HG02943 (cell line): ENCODE measurements around the gene LRRC7.
"Not testable (repeated sequence)": the region's sequence is repeated elsewhere in the genome, so short reads cannot be mapped to it uniquely, and the experiment has no call there.

Experiments
- ATAC-seq: cut with Tn5 transposase; IDR thresholded peaks from one replicate; pipeline ENCODE4 v1.9.1; 2021; ENCODE audit warnings: mild to moderate bottlenecking, low read depth, moderate library complexity; ENCODE audit not compliant: unreplicated experiment

The LRRC7 gene

GRCh38 chr1:69688193-69688592, 120.5 kb downstream of the LRRC7 start:
- no peak for ATAC-seq

GRCh38 chr1:69691179-69691578, 123.5 kb downstream of the LRRC7 start:
- ATAC-seq = no peak

GRCh38 chr1:69693921-69694675, 126.4 kb downstream of the LRRC7 start:
- no peak for ATAC-seq

DNA sequence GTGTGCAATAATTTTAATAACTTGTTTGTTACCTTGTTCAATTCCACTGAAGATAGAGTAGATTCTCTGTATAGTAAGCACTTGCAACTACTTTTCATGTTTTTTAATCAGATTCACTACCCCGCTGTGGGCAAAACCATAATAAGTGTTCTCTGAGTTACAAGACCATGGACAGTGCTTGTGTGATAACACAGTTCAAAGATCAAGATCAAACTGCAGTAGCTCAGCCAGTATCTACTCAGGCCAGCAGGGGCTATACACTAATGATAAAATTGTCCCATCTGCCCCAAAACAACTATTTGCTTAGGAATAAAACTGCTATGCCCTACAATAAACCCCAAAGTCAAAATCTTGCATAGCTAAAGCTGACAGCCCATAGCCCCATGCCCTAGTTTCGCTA, 129.6 kb downstream of the LRRC7 start:
- no peak for ATAC-seq

- ATAC-seq = no peak
These were observed 133.0 kb downstream of the LRRC7 start for GRCh38 chr1:69700770-69701169.

DNA sequence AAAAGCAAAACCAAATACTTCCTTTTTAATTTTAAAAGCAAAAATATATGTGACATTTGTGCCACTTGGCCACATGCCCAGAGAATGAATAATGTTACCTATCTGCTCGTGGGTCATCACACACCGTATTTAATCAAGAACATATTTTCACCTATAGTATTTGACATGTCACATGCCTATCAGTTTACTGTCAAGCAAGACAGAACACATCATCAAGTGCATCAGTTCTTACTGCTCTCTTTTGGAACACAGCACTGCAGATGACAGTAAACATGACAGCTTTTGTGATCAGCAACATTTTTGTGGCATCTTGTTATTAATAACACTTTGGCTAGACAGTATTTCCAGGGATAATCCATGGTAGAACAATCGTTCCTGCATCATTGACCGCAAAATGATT, 134.4 kb downstream of the LRRC7 start:
- no peak for ATAC-seq

DNA sequence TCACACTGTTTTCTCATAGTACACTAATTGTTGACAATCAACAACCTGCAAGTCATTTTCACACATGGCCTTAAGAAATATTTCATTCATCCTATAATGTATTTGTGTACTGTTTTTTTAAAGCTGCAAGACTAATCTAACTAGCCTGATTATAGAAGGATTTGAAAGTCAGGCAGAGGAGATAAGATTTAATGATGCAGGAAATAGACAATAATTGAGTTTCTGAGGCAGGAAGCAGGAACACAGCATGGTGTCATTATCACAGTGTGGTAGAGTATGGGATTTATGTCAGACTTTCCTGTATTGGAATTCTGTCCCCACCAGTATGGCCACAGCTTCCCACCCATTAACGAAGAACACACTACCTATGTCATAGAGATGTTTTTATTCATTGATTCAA, 138.8 kb downstream of the LRRC7 start:
- ATAC-seq = no peak

- no peak for ATAC-seq
These were observed 139.4 kb downstream of the LRRC7 start for GRCh38 chr1:69707103-69707502.

DNA sequence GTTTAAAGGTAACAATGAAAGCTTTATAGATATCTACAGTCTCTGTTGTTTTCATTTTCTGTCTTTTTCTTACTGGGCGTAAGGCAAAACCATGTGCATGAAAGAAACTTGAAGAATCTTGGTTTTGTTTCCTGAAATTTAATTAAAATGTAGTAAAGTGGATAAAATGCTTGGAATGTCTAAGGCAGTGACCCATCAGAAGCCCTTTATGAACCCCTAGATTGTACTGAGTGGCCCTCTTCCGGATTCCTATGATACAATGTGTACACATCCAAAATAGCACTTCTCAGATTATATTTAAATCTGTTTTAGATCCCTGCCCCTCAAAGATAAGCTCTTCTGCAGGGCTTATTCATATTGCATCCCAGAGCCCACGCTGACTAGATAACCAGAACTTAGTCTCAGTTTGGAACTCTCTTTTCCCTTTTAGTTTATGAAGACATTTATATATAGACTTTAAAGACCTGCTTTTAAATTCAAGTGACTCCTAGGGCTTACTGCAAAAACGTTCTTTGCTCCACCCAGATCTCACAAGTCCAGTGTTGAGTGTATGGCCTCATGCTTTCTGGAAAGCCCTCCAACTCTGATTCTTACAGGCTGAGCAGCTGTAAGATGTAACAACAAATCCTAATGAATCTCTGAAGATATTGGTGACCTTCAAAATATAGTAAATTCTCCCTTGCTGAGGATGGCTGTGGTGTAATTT, 142.9 kb downstream of the LRRC7 start:
- no peak for ATAC-seq

- ATAC-seq = no peak
These were observed 143.6 kb downstream of the LRRC7 start for GRCh38 chr1:69711190-69711930.

GRCh38 chr1:69717834-69718233, 150.1 kb downstream of the LRRC7 start:
- not testable (repeated sequence) for ATAC-seq

- ATAC-seq = no peak
These were observed 160.5 kb downstream of the LRRC7 start for GRCh38 chr1:69728206-69728605.

DNA sequence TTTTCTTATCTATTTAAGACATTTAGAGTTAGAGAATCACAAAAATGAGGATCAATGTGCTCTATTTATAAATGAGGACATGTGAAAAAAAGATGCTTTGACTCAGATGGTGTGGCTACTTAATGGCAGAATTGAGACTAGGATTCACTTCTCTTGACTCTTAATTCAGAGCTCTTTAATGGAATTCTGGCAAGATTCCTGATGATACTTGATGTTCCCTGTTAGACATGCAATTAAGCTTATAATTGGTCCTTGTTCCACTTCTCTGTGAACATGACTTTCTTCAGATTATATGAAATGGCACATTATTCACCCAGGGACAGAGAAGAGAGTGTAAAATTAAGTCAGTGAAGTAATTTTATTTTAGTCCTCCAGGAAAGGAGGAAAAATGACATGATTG, 165.3 kb downstream of the LRRC7 start:
- no peak for ATAC-seq

DNA sequence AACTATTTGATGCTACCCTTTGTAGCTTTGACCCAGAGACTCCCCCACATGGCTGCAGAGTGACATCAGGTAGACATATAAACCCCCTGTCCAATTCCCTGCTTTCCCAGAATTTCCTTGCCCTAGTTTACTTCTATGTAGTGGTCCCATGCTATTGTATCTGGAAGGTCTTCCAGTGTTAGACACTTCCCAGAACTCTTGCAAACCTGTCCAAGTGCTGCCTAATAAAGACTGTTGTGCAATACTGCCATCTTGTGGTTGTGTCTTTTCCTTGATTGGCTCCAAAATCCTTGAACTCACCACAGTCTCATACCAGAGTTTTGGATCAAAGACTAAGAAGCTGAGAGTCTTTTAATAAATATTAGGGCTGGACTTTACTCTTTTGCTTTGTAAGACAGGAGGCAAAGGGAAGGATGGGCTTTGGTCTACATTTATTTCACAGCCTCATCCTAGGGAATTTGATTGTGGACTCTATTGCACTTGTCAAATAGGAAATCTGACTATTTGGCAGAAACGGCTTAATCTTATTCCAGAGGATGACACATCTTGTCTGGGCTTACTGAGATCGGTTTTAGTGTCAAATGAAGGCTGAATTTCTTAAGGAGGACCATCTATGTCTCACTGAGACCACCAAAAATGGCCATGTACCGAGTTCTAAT, 169.9 kb downstream of the LRRC7 start:
- ATAC-seq = no peak

DNA sequence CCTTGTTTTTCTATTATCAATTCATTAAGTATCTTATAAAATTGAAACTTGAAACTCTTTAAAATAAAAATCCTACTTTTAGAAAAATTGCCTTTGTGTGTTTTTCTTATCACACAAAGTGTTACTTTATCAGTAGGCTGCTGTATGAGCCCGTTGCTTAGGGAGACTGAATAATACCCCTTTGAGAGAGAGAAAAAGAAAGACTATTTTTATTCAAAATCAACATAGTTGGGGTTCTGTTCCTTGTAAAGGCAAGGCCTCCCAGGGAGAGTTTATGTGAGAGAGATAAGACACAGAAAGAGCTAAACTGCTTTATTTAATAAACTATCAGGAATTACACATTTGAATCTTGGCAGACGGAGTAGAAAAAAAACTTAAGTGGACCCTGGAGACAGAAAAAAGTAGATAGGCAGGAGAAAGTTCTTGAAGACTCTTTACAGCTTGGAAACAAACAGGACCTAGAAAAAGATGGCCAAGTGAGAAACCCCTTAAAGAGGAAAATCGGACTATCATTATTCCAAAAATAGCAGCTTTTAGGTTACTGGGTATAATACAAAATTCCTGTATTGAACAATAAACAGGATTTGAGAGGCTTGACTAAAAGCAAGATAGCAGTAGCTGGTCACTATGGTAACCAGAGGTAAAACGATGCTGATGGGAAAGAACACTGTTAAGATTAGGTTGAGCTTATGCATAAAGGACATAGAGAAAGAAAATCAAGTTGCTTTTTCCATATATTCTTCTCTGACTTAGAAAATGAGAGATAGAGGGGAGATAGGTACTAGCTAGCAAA, 170.9 kb downstream of the LRRC7 start:
- no peak for ATAC-seq

DNA sequence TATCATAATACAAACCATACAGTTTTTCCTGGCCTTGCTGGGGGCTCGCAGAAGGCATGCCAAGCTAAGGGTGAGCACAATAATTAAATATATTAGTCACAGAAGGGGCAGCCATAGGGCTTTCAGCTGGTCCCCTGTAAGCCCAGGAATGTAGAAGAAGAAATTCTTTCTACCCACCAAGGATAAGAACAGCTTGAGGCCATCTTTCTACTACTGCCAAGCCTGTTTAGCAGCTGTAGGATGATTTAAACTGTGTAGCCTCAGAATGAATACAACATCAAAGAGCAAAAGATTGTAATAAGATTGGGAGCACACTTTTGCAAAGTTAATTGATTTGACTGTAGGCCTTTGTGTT, 171.5 kb downstream of the LRRC7 start:
- no peak for ATAC-seq

DNA sequence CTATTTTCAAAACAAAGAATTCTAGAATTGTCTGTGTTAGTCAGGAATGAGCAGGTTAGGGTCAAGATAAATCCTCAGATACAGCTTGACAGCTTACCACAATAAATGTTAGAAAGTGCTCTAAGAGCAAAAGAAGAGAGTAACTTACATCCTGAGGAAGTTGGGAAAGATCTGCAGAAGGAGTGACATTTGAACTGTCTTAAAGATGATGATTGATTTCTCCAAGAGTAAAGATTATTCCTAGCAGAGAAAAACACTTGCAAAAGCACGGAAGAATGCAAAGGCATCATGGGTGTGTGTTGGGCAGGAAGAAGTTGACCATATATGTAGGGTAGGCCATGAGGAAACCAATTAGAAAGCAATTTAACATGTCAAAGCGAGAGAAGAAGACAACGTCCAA, 175.4 kb downstream of the LRRC7 start:
- ATAC-seq = no peak

DNA sequence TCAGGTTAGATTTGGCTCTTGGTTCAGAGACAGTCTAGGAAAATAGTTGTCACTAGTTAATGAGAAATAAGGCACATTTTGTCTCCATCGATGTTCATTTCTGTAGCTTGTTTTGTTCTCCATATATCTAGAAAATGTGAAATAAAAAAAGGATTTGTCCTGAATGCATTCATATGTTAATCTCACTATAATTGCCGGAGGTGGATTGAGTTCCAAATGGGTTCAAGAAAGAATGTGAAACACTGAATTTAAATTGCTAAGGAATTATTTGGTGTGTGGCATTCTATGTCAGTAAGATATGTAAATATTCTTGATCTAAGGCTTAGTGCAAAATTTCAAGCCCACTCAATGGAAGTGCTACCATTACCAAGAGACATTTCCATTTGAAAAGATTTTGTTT, 176.7 kb downstream of the LRRC7 start:
- ATAC-seq = no peak

DNA sequence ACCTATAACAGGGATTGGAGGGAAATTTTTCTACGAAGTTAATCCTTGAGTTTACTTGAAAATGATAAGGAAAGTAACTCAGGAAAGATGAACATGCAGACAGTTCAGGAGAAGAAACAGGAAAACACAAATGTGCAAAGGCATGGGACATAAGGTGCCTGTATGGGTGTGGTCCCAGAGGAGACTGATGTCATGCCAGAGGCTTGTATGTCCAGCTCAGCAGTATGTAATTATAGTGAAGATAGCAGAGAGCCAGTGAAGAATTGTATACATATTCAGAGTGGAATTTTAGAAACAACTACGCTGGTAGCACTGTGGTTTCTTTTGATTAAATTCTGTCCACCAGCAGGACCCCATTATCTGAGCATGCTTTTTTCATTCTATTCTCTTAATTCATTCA, 179.5 kb downstream of the LRRC7 start:
- no peak for ATAC-seq

GRCh38 chr1:69750638-69751037, 182.9 kb downstream of the LRRC7 start:
- ATAC-seq = no peak
